Heart left ventricle (tissue), 13 donors: ENCODE data around the gene PDGFRB.

Experiments
- POLR2A ChIP-seq, 2 donors: fragments of 450-650 bp; IDR thresholded peaks; one replicate each; pipeline ENCODE4 v1.6.1; 2017; ENCODE audit warnings: antibody characterized with exemption in 2 of 2, mild to moderate bottlenecking in 2 of 2, moderate library complexity in 2 of 2
- TF ChIP-seq, protein P1 (sequence below), 12 donors: fragments of 200-600 bp; sonication (generic) in 4 of 12; IDR thresholded peaks; one replicate each; pipeline versions ENCODE4 v1.5.0 to v1.8.0; 2018 to 2022; ENCODE audit warnings: antibody characterized with exemption in 12 of 12, mild to moderate bottlenecking in 5 of 12
- donor health status: ischemic (EF 13 %, LVEDD 7.1; RV severe dilation, severe dysfunction).
- donor health status: DM: no; HTN: yes; CAD: no.
- donor health status: DM: no; HTN: no; CAD: no.
- donor health status: ischemic (EF 25% LVEDD 6.9; RV normal size, moderate dysfunction).
- donor health status: ischemic (EF 25% LVEDD 5.7; RV mildly dilated, moderate dysfunction).
- donor health status: ischemic (EF 35%, LVEDD 5.7; RV mildly dilated, moderate dysfunction).
- donor health status: nonischemic (EF 11% LVEDD 7.7; RV severe dilation, severe dysfunction).
- donor health status: DM: yes; HTN: yes; CAD: no.
- donor health status: PGD.
- donor health status: ischemic (EF 29% LVEDD 5.4; RV normal size, mild dysfunction).
- donor health status: nonischemic (EF 23%, LVEDD 6.1; RV moderate dilation, normal function).

DNA sequence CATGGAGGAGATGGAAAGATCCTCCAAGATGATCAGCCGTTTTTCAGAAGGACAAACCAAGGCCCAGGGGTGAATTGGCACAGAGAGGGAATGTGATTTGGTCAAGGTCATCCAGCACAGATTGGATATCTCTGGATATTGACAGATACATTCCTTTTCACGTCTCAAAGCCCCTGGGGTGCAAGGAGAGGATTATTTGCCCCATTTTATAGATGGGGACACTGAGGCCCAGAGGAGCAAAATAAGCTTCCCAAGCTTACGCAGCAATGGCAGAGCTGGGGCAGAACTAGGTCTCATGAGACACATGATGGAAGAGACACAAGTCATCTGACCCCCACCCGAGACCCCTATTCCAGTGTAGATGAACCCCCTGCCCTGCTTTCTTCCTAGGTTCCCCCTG, 895 bp upstream of the PDGFRB start:
- TF ChIP-seq, protein P1, sequence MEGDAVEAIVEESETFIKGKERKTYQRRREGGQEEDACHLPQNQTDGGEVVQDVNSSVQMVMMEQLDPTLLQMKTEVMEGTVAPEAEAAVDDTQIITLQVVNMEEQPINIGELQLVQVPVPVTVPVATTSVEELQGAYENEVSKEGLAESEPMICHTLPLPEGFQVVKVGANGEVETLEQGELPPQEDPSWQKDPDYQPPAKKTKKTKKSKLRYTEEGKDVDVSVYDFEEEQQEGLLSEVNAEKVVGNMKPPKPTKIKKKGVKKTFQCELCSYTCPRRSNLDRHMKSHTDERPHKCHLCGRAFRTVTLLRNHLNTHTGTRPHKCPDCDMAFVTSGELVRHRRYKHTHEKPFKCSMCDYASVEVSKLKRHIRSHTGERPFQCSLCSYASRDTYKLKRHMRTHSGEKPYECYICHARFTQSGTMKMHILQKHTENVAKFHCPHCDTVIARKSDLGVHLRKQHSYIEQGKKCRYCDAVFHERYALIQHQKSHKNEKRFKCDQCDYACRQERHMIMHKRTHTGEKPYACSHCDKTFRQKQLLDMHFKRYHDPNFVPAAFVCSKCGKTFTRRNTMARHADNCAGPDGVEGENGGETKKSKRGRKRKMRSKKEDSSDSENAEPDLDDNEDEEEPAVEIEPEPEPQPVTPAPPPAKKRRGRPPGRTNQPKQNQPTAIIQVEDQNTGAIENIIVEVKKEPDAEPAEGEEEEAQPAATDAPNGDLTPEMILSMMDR (IDR thresholded peaks at IDR 0.05), result no peak
- TF ChIP-seq POLR2A (IDR thresholded peaks at IDR 0.05), result no peak
